Spleen (tissue), 11 donors: ENCODE measurements around the gene MOB3C. TPM values are rescaled to one million over a fixed set of nuclear protein-coding genes. Genes with fewer than 3 reads are reported as not detected.

Experiments
- DNase-seq: peaks from one replicate; pipeline ENCODE4 v3.0.0-alpha.2; 2020
- H3K27ac ChIP-seq, 8 donors: fragments of 200-600 bp; sonication (generic) in 7 of 8; 1 replicate in 4 of 8; 2 replicates in 4 of 8; pipeline versions ENCODE4 v1.5.0 to v1.8.0; 2016 to 2021; ENCODE audit warnings: inconsistent platforms in 4 of 8, mild to moderate bottlenecking in 4 of 8, moderate library complexity in 1 of 8
- H3K27me3 ChIP-seq, 7 donors: fragments of 200-600 bp; sonication (generic) in 6 of 7; replicated peaks in 1 of 7; 1 replicate in 4 of 7; 2 replicates in 3 of 7; pipeline versions ENCODE4 v1.5.0 to v1.8.0; 2016 to 2021; ENCODE audit warnings: inconsistent platforms in 3 of 7, mild to moderate bottlenecking in 1 of 7
- H3K36me3 ChIP-seq, 6 donors: fragments of 200-600 bp; sonication (generic) in 5 of 6; 1 replicate in 4 of 6; 2 replicates in 2 of 6; pipeline versions ENCODE4 v1.5.0 to v1.8.0; 2016 to 2021; ENCODE audit warnings: inconsistent platforms in 2 of 6
- H3K4me1 ChIP-seq, 6 donors: fragments of 200-600 bp; sonication (generic) in 5 of 6; 1 replicate in 3 of 6; 2 replicates in 3 of 6; pipeline versions ENCODE4 v1.5.0 to v1.8.0; 2016 to 2021; ENCODE audit warnings: inconsistent platforms in 3 of 6
- H3K4me3 ChIP-seq, 8 donors: fragments of 200-600 bp; sonication (generic) in 7 of 8; 1 replicate in 4 of 8; 2 replicates in 4 of 8; pipeline versions ENCODE4 v1.5.0 to v1.8.0; 2016 to 2021; ENCODE audit warnings: inconsistent platforms in 4 of 8, mild to moderate bottlenecking in 4 of 8, moderate library complexity in 2 of 8
- H3K9me3 ChIP-seq, 8 donors: fragments of 200-600 bp; sonication (generic) in 7 of 8; 1 replicate in 4 of 8; 2 replicates in 4 of 8; pipeline versions ENCODE4 v1.5.0 to v1.8.0; 2016 to 2021; ENCODE audit warnings: inconsistent platforms in 4 of 8
- CTCF ChIP-seq, 11 experiments: fragments of 200-600 bp in 7 of 11; fragments of 450-650 bp in 4 of 11; sonication (generic) in 4 of 11; IDR thresholded peaks in 8 of 11; conservative IDR thresholded peaks in 3 of 11; 1 replicate in 7 of 11; 2 replicates in 4 of 11; pipeline versions ENCODE4 v1.4.0 to v1.8.0; 2016 to 2021; ENCODE audit warnings: antibody characterized with exemption in 11 of 11, inconsistent platforms in 4 of 11, mild to moderate bottlenecking in 1 of 11
- POLR2A ChIP-seq, 3 donors: fragments of 450-650 bp; IDR thresholded peaks; one replicate each; pipeline ENCODE4 v1.5.1; 2017; ENCODE audit warnings: antibody characterized with exemption in 3 of 3, mild to moderate bottlenecking in 1 of 3
- POLR2AphosphoS5 ChIP-seq, 3 donors: sonication (generic); formaldehyde crosslinking; IDR thresholded peaks; one replicate each; pipeline ENCODE4 v1.5.1; 2017; ENCODE audit warnings: antibody characterized with exemption in 3 of 3
- WGBS, 5 donors: extraction: QIAGEN DNeasy Blood & Tissue Kit in 3 of 5; methylation state at CpG; one replicate each; pipeline versions ENCODE4 v1.1.5 to v1.1.7; 2013 to 2018; 5-methylcytosine and 5-hydroxymethylcytosine counted together
- intact Hi-C: fragments of 100-400 bp; cut with DNase I; formaldehyde crosslinking; loops from one replicate; pipeline ENCODE4 v1.15.0; 2023; ENCODE audit warnings: low total_unique reads
- polyA plus RNA-seq, 3 donors: library from polyadenylated mRNA; stranded (reverse); fragments of 200-250 nt; gene quantifications; one replicate each; pipeline ENCODE4 v1.2.1, GENCODE V29; 2013
- total RNA-seq, 7 donors: library from RNA; depleted of rRNA in 3 of 7; stranded (reverse); fragments of >200 nt in 3 of 7; fragmentation: NEBNext Ultra II Directional in 4 of 7; extraction: Animal tissue kit (Norgen Biotek cat#: 25700) in 4 of 7; gene quantifications; one replicate each; pipeline versions ENCODE4 v1.1.0 to v1.2.1, GENCODE V29; 2016 to 2021
- donor health status: healthy with polysubstance abuse.
- donor health status: DM: no; HTN: no; CAD: no; lungs with moderate emphysema.
- donor health status: DM: no; HTN: no; CAD: no.
- donor health status: Bipolar disorder and iron deficiency.
- donor health status: healthy.
- donor health status: DM: no; HTN: no; CAD: no.
- donor health status: DM: yes; HTN: yes; CAD: no.

MOB3C gene
- total and polyA plus RNA-seq, 10 donors = 8.2 to 27.5 (median 21.1) TPM

GRCh38 chr1:46612937-46613660, 3.5 kb downstream of the MOB3C start:
- intact Hi-C loops = no loop called here
- Histone ChIP-seq H3K27ac (peak overlapping the region; percentile 32 to 96 (median 72)), H3K9me3 (no peaks in the 10 kb centered on the region), H3K4me1 (peaks cover 44 to 75% (median 61%) of the 10 kb centered on the region in 6 donors), H3K36me3 (peaks cover 0 to 51% (median 32%) of the 10 kb centered on the region in 6 donors), H3K27me3 (no peaks in the 10 kb centered on the region), H3K4me3 (peak overlapping the region in 3 of 8 donors; percentile 4 to 51 (median 18))
- peak; percentile 78 for DNase-seq
- TF ChIP-seq POLR2A (IDR thresholded peaks at IDR 0.05) (no peak), POLR2AphosphoS5 (IDR thresholded peaks at IDR 0.05) (peak in 2 of 3 donors; percentile 33 to 56)
- WGBS, 5 donors = 80 to 95% (median 90%) methylated on average over 7 to 38 of the region's 38 CpGs

GRCh38 chr1:46611691-46612221, 4.9 kb downstream of the MOB3C start:
- H3K4me3 ChIP-seq = no peak overlapping the region
- DNase-seq = no peak
- H3K9me3 ChIP-seq = no peaks in the 10 kb centered on the region
- intact Hi-C loops = no loop called here
- peaks cover 0 to 61% (median 37%) of the 10 kb centered on the region in 6 donors for H3K36me3 ChIP-seq
- no peak for TF ChIP-seq POLR2AphosphoS5 (IDR thresholded peaks at IDR 0.05)
- no peak for TF ChIP-seq CTCF (IDR thresholded peaks at IDR 0.05 in 8 of 11, conservative IDR thresholded peaks at IDR 0.05 in 3 of 11)
- no peak for TF ChIP-seq POLR2A (IDR thresholded peaks at IDR 0.05)
- 71 to 91% (median 82%) methylated on average over 4 to 7 of the region's 7 CpGs for WGBS, 5 donors
- H3K4me1 ChIP-seq = peaks cover 44 to 62% (median 54%) of the 10 kb centered on the region in 6 donors
- H3K27ac ChIP-seq = peak overlapping the region in 2 of 8 donors; percentile 24 to 30
- no peaks in the 10 kb centered on the region for H3K27me3 ChIP-seq

- no peak for DNase-seq
- WGBS, 5 donors = 93 to 96% (median 95%) methylated on average over 7 of the region's 7 CpGs
These were observed 9.1 kb downstream of the MOB3C start for GRCh38 chr1:46607345-46608130.

More at GRCh38 chr1:46607345-46608130, 9.1 kb downstream of the MOB3C start:
- peaks cover 0 to 57% (median 34%) of the 10 kb centered on the region in 6 donors for H3K36me3 ChIP-seq
- H3K4me1 ChIP-seq = peaks cover 30 to 59% (median 42%) of the 10 kb centered on the region in 6 donors
- H3K27me3 ChIP-seq = no peaks in the 10 kb centered on the region
- TF ChIP-seq POLR2A (IDR thresholded peaks at IDR 0.05) = no peak
- no peak for TF ChIP-seq CTCF (IDR thresholded peaks at IDR 0.05 in 8 of 11, conservative IDR thresholded peaks at IDR 0.05 in 3 of 11)
- no peak for TF ChIP-seq POLR2AphosphoS5 (IDR thresholded peaks at IDR 0.05)
- no peak overlapping the region for H3K4me3 ChIP-seq
- no peak overlapping the region for H3K27ac ChIP-seq
- intact Hi-C loops = no loop called here
- no peaks in the 10 kb centered on the region for H3K9me3 ChIP-seq
